ENCODE data around the gene PTPN2. TPM values are rescaled to one million over a fixed set of nuclear protein-coding genes. Genes with fewer than 3 reads are reported as not detected.

The PTPN2 gene
- total RNA-seq, 4 donors from 2014 or later = 27.2 to 97.9 (median 39.9) TPM

DNA sequence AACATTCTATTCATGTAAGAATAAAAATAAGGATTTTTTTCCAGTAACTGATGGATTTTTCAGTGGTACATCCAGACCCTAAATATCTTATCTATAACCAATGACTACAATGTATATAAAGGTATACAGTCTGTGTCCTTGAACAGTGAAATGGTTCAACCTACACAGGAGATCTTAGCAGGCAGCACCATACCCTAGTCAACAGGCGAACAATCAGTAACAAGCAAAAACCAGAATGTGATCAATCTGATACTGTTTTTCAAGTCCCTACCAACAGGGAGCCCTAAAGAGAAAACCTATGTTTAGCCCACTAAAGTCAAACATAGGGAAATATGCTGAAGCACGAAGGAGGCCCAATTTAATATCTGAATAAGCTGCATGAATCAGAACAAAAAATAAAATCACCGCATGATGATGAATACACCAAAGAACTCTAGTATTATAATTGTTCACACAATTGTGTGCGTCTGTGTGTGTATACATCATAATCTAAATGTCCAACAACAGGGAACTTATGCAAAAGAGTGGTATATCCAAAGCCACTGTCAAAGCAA lies 26.0 kb downstream of the PTPN2 start:
- TF ChIP-seq, protein P1, sequence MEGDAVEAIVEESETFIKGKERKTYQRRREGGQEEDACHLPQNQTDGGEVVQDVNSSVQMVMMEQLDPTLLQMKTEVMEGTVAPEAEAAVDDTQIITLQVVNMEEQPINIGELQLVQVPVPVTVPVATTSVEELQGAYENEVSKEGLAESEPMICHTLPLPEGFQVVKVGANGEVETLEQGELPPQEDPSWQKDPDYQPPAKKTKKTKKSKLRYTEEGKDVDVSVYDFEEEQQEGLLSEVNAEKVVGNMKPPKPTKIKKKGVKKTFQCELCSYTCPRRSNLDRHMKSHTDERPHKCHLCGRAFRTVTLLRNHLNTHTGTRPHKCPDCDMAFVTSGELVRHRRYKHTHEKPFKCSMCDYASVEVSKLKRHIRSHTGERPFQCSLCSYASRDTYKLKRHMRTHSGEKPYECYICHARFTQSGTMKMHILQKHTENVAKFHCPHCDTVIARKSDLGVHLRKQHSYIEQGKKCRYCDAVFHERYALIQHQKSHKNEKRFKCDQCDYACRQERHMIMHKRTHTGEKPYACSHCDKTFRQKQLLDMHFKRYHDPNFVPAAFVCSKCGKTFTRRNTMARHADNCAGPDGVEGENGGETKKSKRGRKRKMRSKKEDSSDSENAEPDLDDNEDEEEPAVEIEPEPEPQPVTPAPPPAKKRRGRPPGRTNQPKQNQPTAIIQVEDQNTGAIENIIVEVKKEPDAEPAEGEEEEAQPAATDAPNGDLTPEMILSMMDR (IDR thresholded peaks at IDR 0.05) = no peak
- ATAC-seq (ENCODE audit: low FRiP score) (no peak), DNase-seq (ENCODE audit: low spot score) (no peak)

DNA sequence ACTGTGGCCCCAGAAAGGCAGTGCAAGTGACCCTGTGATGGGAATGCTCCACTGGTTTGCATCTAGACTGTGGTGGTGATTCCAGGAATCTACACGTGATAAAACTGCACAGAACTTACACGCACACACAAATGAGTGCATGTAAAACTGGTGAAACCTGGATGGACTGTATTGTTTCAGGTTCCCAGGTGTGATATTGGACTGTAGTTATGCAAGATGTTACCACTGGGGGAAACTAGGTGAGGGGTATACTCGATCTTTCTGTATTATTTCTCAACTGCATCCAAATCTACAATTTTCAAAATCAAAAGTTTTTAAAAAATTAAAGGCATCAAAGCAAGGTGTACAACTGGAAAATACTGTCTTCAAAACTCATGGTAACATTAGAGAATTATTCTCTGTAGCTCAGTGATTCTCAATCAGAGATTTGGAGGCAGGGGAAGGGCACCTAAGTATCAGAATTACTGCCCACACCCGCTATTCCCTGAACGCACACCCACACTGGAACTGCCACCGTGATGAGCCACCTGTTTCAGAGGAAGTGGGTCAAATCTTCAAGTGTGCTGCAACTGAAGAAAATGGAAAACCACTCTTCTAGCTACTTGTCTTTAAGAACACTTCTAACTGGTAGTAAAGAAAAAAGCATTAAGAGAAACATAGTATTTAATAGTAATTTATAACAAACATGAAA lies 26.7 kb downstream of the PTPN2 start:
- TF ChIP-seq, protein P1 (IDR thresholded peaks at IDR 0.05) = no peak
- no peak for ATAC-seq (ENCODE audit: low FRiP score)

DNA sequence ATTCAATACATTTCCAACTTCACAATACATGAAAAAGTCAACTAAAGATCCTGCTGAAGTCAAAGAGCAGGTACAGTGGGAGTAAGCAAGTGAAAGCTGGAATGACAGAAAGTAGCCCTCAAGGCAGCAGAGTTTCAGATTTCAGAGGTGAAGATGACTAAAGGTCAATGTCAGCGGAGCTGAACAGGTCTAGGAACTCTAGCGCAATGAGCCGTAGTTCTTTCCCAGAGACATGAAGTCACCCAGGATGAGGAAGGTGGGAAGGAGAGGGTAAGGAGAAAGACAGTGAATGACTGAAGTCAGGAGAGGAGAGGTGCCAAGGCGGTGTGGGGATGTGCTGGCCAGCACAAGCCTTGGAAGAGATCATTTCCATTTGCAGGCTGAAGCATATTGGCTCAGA lies 28.1 kb downstream of the PTPN2 start:
- TF ChIP-seq, protein P1 (IDR thresholded peaks at IDR 0.05) = no peak
- no peak for ATAC-seq (ENCODE audit: low FRiP score)
- no peak for DNase-seq (ENCODE audit: low spot score)

More for the DNA sequence above, 26.7 kb downstream of the PTPN2 start:
- DNase-seq (ENCODE audit: low spot score) = no peak

DNA sequence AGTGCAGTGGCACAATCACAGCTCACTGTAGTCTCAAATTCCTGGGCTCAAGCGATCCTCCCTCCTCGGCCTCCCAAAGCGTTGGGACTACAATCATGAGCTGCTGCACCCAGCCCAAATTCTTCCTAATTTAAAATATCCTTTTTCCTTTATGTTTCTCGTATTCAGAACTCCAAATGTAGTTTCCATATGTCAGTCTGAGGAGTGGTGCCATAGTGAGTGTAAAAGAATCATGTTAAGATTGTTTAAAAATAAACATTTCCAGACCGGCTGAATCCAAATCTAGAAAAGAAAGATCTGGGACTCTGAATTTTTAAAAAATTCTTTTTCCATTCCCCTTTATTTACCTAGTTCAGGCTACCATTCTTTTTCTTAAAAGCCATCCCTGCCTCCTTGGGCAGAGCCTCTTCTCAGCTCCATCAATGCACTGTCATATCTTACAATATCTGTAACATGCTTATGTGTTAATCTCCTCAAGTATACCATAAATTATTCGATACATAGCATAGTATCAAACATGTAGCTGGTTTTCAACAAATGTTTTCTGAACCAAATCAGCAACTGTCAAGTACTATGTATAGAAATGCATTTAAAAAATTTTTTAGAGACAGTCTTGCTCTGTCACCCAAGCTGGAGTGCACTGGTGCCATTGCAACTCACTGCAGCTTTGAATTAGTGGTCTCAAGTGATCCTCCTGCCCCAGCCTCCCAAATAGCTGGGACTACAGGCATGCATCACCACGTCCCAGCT lies 31.3 kb downstream of the PTPN2 start:
- TF ChIP-seq, protein P1 (IDR thresholded peaks at IDR 0.05) = no peak
- ATAC-seq (ENCODE audit: low FRiP score) = no peak
- no peak for DNase-seq (ENCODE audit: low spot score)

DNA sequence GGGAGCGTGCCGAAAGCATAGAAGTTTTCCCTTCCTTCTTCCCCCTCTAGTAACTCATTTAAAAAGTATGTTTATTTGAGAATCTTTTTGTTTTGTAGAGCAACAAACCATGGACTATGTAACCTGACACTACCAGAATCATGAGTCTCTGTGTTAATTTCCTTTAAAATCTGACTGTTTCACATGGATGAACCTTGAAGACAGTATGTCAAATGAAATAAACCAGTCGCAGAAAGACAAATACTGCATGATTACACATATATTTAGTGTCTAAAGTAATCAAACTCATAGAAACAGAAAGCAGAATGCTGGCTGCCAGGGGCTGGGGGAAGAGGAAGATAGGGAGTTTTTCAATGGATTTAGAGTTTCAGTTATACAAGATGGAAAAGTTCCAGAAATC lies 32.3 kb downstream of the PTPN2 start:
- TF ChIP-seq, protein P1 (IDR thresholded peaks at IDR 0.05) = no peak
- ATAC-seq (ENCODE audit: low FRiP score) (no peak), DNase-seq (ENCODE audit: low spot score) (no peak)

DNA sequence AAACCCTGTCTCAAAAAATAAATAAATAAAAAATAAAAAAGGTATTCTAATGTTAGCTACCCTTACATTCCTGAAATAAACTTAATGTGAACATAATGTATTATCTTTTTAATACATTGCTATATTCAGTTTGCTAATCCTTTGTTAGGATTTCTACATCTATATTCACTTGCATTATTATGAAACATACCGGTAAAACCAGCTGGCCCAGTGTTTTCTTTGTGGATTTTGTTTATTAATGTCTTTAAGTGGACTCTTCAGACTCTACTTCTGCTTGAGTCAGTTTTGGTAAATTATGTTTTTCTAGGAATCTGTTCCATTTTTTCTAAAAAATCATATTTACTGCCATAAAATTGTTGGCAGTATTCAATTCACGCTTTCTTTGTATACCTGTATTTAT lies 34.5 kb downstream of the PTPN2 start:
- ATAC-seq (ENCODE audit: low FRiP score) = no peak
- TF ChIP-seq, protein P1 (IDR thresholded peaks at IDR 0.05) = no peak
- no peak for DNase-seq (ENCODE audit: low spot score)

All from omental fat pad (tissue), 4 donors.